CD4-positive, alpha-beta T cell treated with Interleukin-4 for 1 hour (primary cell): Measurements from ENCODE around the gene TEPSIN.
A peak's percentile ranks its signal among the peaks of the same experiment; 100 is the strongest.

Experiments used
- DNase-seq, 2 donors: peaks; one replicate each; pipeline ENCODE4 v3.0.0-alpha.2; 2020 to 2022

The TEPSIN gene

GRCh38 chr17:81218459-81218858, 20.4 kb downstream of the TEPSIN start:
- no peak for DNase-seq

- no peak for DNase-seq
Measured at GRCh38 chr17:81217491-81217890, 21.4 kb downstream of the TEPSIN start.

DNA sequence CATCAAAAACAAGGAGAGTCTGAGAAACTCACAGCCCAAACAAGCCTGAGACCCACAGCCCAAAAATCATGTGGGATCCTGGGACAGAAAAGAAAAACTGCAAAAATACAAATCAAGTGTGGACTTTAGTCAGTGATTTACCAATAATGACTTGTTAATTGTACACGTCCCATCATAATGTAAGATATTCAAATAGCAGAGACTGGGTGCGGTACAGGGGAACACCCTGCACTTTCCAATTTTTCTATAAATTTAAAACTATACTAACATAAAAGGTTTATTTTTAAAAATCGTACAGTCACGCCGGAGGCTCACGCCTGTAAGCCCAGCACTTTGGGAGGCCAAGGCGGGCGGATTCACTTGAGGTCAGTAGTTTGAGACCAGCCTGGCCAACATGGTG, 24.9 kb downstream of the TEPSIN start:
- no peak for DNase-seq

- DNase-seq: no peak
Measured at GRCh38 chr17:81212365-81212764, 26.5 kb downstream of the TEPSIN start.

DNA sequence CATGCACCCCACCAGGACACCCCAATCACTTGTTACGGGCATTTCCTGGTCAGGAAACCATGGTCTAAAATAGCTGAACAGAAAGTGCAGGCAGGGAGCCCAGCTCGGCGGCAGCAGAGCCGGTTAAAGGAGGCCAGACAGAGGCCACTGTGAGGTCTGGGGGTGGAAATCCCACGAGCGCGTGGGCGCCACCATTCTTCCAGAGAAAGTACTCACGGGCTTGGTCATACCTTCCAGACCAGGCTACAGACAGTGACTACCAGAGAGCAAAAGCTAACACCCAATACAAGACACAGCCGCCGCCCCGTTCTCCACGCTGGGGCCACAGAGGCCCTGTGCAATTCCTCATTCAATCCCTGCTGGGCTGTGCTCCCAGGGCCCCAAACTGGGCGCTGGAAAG, 28.0 kb downstream of the TEPSIN start:
- DNase-seq: no peak

- DNase-seq: no peak
Measured at GRCh38 chr17:81210466-81210865, 28.4 kb downstream of the TEPSIN start.

- no peak for DNase-seq
Measured at GRCh38 chr17:81209141-81209540, 29.7 kb downstream of the TEPSIN start.

DNA sequence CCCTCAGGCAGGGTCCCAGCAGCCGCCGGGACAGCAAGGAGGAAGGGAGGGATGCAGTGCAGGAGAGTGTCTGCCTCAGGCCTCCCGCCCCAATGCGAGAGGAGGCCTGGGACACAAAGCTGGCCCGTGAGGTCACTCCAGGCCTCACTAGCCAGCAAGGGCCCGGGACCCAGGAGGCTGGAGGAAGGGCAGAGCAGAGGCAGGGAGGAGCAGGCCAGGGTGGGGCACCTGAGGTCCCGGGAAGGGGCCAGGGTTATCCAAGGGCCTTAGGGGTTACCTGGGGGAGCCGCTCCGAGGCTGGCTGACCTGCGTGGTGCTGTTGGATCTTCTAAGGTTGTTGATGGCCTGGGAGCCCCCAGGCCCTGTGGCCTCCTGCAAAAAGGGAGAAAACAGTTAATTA, 30.2 kb downstream of the TEPSIN start:
- no peak for DNase-seq

DNA sequence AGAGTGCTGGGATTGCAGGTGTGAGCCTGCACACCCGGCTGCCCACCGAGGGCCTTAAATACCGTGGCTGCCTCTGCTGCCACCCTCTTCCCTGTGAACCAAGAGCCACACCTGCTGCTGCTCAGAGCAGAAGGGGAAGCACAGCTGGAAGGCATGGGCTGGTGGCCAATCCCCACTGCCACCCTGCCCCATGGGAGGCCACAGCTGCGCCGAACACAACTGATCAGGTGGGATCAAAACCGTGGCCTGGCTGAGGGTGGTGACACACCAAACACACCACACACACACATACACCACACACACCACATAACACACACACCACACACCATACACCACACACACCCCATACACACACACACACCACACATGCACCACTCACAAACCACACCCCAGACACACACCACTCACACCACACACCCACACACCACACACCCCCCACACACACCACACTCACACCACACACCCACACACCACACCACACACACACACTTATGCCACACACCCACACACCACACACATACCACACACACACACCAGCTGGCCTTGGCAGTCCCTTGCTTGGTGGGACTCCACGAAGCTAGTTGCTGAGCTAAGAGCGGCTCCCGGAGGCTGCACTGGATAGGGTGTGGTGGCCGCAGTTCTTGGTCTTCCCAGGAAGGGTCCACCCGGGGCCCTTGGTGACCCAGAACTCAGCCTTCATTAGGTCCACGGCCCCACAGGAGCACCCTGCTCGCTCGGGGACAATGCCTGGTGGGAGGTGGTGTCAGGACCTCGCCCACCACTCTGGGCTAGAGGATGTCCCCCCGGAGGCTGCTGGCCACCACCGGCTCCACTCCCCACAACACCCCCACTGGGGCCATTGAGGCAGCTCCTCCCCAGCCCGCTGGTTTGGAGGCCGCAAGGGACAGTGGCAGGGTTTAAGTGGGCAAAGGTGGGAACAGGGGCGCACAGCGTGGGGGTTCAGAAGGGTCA, 31.0 kb downstream of the TEPSIN start:
- DNase-seq: no peak

DNA sequence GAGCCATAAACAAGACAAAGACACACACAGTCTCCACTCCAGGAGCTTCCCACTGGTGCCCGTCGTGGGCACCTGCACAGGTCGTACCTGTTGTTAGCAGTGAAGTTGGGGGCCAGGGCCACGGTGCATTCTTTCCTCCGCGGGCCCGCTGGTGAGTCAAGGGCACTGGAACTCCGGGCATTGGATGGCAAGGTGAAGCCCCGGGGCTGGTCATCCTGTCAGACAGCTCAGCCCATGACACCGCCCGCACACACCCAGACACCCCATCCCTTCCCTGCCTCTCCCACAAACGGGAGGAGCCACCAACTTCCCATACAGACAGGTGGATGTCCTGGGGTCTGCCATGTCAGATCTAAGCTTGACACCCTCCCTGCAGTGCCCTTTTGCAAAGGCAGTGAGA, 32.2 kb downstream of the TEPSIN start:
- DNase-seq: no peak

GRCh38 chr17:81206166-81206565, 32.7 kb downstream of the TEPSIN start:
- no peak for DNase-seq

DNA sequence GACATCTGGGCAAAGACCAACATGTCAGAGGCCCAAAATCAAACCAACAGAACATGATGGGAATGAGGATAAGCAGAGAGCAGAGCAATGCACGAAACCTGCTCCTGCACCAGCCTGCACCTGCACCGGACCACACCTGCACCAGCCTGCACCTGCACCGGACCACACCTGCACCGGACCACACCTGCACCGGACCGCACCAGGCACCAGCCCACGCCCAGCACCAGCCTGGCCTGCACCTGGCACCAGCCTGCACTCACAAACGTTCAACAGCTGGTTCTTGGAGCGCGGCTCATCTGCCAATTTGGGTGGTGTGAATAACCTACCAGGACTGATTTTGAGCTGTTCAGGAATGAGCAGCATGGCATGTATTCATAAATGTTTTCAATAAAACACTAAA, 34.3 kb downstream of the TEPSIN start:
- no peak for DNase-seq

DNA sequence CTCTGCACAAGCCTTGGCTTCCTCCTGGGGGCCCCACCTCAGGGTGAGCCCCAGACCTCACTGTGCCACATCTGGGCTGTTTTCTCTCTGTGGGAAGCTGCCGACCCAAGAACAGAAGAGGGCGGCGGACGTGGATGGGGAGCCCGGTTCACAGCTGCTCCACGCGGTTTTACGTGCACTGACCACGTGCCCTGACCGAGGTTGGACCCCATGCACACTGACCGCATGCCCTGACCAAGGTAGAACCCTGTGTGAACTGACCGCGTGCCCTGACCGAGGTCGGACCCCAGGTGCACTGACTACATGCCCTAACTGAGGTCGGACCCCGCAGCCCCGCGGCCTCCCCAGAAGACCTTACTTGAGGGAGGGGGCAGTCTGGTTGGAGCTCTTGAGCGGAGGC, 35.7 kb downstream of the TEPSIN start:
- DNase-seq: no peak

GRCh38 chr17:81202318-81202717, 36.5 kb downstream of the TEPSIN start:
- DNase-seq: no peak

DNA sequence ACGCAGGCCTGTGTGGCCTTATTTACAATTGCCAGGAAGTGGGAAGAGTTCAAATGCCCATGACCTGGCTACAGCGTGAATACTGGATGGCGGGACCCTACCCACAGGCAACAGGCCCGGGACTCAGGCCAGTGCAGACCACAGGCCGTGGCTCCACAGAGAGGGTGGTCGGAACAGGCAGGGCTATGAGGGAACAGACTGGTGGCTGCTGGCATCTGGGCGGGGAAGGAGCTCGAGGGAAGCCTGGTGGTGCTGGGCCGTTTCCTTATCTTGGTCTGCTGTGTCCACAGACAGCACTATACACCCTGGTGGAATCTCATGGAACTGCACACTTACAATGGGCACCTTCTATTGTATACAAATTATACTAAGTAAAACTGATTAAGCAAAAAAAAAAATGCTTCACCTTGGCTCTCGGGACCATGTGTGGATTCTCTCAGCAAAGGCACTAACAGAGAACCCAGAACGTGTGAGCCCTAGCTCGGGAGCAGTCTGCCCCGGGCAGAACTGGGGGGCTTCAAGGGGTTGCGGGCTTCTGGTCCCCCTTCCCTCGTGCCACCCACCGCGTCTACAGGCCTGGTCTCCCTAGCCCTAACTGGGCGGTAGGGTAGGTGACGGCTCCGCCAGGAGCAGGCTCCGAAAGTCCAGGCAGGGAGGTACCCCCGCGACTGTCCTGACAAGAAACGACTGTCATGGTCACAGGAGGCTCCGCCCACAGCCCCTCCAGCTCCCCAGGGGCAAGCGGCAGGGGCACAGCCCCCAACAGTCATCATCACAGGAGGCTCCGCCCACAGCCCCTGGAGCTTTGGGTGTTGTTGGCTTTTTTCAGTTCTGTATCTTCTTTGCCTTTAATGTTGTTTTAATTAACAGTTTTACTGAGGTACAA, 37.9 kb downstream of the TEPSIN start:
- DNase-seq: peak; percentile 23 to 41

GRCh38 chr17:81200201-81200600, 38.7 kb downstream of the TEPSIN start:
- DNase-seq: no peak

- no peak for DNase-seq
Measured at GRCh38 chr17:81199482-81199830, 39.4 kb downstream of the TEPSIN start.

DNA sequence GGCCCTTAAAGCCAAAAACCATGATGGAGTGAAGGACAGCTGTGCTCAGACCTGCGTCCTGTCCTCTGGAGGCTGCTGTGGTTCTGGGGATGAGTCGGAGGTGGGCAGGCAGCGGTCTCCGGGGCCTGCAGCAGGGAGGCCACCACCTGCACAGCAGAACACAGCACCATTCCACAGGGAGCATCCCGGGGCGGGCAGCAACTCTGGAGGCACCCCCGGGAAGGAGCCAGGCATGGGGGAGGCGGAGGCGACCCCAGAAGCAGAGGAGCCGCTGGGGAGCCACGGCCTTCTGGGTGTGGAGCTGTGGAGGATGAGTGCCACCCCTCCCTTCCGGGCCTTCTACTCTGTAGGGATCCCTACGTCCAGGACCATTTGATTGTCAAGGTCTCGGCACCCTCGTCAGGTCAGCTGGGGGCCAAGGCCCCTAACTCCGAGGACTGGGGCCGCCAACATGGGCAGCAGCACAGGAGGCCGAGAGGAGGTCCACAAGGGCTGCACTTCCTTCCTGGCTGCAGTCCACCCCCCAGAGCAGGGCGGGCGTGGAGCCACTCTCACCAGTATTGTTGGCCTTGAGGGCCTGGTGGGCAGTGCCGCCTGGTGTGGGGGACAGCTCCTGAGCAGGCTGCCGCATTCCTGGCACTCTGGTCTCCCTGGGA, 39.9 kb downstream of the TEPSIN start:
- no peak for DNase-seq

DNA sequence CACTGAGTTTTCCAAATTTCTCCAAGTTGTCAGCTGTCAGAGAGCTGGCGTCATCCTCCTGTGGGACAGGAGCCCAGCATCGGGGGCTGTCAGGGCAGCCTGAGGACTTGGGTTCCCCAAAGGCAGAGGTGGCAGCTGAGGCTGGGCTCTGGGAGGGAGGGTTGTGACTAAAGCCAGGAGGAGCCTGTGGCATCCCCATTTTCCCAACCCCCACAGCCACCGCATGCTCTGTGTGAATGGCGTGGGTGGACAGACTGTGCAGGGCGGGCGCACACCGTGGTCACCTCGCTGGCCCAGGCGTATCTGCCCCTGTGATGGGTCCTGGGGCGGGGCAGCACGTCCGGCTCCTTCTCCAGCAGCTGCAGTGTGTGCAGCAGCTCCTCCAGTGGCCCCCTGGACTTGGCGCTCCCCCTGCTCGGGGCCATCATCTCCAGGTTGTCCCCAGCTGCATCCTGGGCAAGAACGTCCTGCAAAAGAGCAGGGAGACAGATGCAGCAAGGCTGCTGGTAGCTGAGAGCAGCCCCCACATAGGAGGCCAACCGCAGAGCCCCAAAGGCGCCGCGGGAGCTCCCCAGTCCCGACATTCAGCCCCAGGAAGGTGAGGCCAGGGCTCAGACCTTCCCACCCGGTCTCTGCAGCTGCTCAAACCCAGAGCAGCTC, 40.9 kb downstream of the TEPSIN start:
- DNase-seq: no peak

DNA sequence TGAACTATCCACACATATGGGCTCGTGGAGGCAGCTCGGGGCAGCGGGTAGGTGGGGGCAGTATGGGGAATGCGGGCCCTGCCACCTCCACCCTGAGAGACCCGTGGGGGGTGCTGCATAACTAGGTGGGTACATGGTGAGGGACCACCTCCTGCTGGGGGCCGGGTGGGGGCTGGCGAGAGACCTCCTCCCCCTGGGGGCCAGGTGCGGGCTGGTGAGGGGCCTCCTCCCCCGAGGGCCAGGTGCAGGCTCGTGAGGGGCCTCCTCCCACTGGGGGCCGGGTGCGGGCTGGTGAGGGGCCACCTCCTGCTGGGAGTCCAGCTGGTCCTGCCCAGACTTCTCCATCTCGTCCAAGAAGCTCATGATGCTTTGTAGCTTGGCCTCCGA, 41.5 kb downstream of the TEPSIN start:
- no peak for DNase-seq

DNA sequence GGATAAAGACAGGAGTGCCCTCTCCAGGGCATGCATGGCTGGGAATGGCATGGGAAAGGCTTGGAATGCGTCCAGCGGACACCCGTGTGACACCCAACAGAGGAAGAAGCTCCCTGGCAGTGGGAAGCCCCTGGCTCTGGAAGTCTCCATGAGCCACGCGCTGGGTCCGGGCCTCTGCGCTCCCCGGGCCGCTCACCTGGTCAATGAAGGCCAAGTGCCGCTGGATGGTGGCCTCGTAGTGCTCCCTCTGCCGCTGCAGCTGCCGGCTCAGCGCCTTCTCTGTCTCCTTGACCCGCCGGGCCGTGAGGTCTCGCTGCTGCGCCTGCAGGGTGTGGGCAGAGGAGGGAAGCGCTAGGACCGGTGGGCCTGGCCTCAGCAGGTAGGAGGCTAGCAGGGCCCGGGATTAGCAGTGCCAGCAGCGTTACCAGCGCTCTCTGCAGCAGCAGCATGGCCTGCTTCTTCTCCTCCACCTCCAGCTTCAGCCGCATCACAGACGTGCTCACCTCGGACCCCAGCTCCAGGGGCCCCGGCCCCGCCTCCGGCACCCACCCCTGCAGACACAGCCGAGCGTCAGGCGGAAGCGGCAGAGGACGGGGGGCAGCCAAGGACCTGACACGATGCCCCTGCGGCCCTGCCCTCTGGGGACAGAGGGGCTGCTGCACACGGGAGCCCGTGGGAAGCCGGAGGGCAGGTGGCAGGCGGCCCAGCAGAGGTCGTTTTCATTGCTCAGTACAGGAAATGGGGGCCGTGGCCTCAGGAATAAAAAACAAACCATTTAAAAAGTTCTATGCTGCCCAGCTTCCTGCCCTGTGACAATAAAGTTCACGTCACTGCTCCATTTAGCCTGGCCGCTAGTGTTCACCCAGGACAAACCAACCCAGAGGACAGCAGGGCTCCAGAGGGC, 42.1 kb downstream of the TEPSIN start:
- DNase-seq: no peak
